GM23338 (cell line): ENCODE results near the gene SERPINA3.

ENCODE experiments used
- CTCF ChIP-seq, 2 experiments: fragments of 200-600 bp in 1 of 2; sonication (generic) in 1 of 2; conservative IDR thresholded peaks; 2 replicates each; pipeline versions ENCODE4 v1.5.1 to v1.6.1; 2016 to 2017; ENCODE audit warnings: antibody characterized with exemption in 2 of 2, low read depth in 2 of 2, mild to moderate bottlenecking in 2 of 2, moderate library complexity in 1 of 2
- POLR2AphosphoS5 ChIP-seq: IDR thresholded peaks from 2 replicates; pipeline ENCODE4 v1.6.1; 2016; ENCODE audit warnings: antibody characterized with exemption, low read depth
- STAT1 ChIP-seq: IDR thresholded peaks from one replicate; pipeline ENCODE4 v1.6.1; 2016; ENCODE audit warnings: antibody characterized with exemption; ENCODE audit not compliant: unreplicated experiment
- ZNF114 ChIP-seq: fragments of 250-450 bp; sonication (Bioruptor Pico); IDR thresholded peaks from 2 replicates; pipeline ENCODE4 v1.5.0; 2020; ENCODE audit warnings: mild to moderate bottlenecking, moderate library complexity
- TF ChIP-seq, protein P1 (sequence below): IDR thresholded peaks from one replicate; pipeline ENCODE4 v1.6.1; 2018; ENCODE audit warnings: antibody characterized with exemption; ENCODE audit not compliant: unreplicated experiment

DNA sequence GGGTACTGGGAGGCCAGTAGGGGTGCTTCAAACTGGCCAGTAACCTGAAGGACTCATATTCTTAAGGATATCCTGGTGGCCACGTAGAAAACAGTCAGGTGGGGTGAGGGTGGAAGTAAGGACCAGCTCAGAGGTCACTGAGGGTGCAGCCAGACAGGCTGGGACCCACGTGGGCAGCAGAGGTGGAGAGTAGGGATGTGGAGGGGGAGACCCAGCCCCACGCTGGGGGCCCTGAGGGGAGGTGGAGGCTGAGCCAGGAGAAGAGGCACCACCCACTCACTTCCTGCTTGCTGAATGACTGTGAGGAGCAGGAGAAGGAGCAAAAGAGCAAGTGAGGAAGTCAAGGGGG lies 12.6 kb upstream of the SERPINA3 start:
- TF ChIP-seq CTCF (conservative IDR thresholded peaks at IDR 0.05; ENCODE audit: low read depth in 2 of 2) (no peak), ZNF114 (CRISPR knock-in tag) (no peak), STAT1 (no peak), POLR2AphosphoS5 (no peak)
- TF ChIP-seq, protein P1, sequence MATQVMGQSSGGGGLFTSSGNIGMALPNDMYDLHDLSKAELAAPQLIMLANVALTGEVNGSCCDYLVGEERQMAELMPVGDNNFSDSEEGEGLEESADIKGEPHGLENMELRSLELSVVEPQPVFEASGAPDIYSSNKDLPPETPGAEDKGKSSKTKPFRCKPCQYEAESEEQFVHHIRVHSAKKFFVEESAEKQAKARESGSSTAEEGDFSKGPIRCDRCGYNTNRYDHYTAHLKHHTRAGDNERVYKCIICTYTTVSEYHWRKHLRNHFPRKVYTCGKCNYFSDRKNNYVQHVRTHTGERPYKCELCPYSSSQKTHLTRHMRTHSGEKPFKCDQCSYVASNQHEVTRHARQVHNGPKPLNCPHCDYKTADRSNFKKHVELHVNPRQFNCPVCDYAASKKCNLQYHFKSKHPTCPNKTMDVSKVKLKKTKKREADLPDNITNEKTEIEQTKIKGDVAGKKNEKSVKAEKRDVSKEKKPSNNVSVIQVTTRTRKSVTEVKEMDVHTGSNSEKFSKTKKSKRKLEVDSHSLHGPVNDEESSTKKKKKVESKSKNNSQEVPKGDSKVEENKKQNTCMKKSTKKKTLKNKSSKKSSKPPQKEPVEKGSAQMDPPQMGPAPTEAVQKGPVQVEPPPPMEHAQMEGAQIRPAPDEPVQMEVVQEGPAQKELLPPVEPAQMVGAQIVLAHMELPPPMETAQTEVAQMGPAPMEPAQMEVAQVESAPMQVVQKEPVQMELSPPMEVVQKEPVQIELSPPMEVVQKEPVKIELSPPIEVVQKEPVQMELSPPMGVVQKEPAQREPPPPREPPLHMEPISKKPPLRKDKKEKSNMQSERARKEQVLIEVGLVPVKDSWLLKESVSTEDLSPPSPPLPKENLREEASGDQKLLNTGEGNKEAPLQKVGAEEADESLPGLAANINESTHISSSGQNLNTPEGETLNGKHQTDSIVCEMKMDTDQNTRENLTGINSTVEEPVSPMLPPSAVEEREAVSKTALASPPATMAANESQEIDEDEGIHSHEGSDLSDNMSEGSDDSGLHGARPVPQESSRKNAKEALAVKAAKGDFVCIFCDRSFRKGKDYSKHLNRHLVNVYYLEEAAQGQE = no peak
